Putamen (tissue), 1 donor: ENCODE data around the gene C10orf90.
"Not testable (repeated sequence)": the region's sequence is repeated elsewhere in the genome, so short reads cannot be mapped to it uniquely, and the experiment has no call there.

ENCODE experiments used
- DNase-seq: peaks from one replicate; pipeline ENCODE4 v3.0.0-alpha.2; 2016; ENCODE audit warnings: low spot score

C10orf90 gene

DNA sequence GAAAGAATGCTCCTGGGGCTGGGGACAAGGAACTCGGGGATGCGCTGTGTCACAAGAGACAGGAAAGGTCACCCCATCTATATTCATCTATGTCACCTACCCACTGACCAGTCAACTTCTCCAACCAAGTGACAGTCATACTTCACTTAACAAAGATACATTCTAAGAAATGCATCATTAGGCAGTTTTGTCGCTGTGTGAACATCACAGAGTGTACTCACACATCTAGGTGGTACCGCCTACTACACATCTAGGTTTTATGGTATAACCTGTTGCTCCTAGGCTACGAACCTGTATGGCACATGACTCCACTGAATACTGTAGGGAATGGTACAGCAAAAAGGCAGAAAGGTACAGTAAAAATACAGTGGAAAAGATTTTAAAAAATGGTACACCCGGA is 278.4 kb downstream of the C10orf90 start:
- DNase-seq: no peak

DNA sequence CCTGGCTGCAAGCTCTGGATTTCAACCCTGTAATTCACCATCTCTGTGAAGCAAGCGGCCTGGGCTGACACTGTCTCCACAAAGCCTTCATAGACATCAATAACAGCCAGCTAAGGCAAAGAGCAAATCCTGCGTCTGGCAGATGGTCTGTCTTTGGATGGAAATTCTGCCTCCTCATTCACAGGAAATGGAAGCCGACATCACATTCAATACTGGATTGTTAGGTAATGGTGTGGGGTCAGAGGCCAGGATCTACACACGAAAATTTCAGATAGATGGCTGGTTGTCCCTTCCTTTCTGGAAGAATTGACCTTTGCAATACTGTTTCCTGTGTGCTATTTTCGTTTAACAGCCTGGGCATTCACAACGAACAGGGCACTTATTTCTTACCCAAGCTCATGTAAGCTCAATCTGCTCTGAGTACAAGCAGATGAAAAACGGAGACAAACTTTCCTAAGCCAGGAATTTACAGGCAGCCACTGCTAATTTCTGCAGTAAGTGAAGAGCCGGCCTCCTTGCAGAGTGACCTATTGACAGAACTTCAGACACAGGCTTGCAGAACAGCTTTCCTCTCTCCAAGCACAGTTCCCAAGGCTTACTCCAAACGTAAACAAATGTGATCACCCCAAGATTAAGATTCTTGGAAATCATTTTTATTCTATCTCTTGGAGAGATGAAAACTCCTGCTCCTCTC is 279.2 kb downstream of the C10orf90 start:
- DNase-seq: no peak

DNA sequence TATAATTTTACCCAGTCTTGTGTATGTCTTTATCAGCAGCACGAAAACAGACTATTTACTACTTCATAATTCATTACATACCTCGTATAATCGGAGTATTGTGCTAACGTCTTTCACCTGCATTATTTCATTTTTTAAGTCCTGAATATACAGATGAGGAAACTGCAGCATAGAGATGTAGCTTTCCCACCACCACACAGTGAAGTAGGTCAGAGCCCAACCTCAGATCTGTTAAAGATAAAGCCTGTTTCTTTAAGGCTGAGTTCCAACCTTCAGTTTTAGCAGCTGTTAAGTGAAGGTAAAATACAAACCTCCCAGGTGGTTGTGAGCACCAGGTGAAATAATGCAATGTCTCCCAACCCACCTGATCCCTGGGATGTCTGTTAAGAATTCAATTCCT is 280.2 kb downstream of the C10orf90 start:
- DNase-seq: no peak

DNA sequence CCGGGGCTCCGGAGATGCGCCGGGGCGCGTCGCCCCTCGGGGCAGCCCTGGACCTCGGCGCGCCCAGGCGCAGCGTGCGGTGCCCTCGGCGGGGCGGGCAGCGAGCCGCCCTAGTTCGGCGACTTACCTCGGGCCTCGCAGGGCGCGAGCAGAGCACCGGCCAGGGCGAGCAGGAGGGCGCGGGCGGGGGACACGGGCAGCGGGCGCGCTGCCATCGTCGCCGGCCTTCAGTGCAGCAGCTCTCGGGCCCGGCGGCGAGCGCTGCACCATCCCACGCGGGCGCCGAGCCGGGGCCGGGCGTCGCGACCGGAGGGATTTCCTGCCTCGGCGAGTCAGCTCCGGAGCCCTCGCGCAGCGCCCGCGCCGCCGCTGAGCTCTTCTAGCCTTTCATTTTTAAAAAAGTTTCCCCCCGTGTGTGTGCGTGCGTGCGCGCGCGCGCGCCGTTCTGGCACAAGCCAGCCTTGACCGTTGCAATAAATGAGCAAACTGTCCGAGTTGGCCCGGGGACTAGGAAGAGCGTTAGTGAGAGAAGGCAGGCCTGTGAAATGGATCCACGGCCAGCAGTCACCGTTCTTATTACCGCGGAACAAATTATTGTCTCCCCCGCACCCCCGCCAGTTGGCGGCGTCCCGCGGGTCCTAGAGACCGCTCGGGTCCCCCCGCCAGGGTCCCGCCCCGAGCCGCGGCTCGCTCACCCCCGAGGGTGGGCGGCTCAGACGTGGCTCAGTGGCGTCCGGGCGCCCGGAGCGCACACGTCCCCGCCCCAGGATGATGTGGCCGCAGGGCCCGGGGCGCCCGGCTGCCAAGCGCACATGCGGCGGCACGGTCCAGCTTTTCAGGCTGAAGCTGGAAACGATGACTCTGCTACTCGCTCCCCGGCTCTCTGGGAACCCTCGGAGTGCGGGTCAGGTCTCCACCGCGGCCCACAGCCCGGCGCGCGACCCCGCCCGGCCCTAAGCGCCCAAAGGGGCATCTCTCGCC is 282.3 kb downstream of the C10orf90 start, which contains the start of gene ADAM12:
Gene ADAM12, minus strand, starts transcription at position 547 of the 981 bp plus-strand sequence. Its CDS starts 332 bp downstream, at position 215.
- DNase-seq: peak; percentile 41

DNA sequence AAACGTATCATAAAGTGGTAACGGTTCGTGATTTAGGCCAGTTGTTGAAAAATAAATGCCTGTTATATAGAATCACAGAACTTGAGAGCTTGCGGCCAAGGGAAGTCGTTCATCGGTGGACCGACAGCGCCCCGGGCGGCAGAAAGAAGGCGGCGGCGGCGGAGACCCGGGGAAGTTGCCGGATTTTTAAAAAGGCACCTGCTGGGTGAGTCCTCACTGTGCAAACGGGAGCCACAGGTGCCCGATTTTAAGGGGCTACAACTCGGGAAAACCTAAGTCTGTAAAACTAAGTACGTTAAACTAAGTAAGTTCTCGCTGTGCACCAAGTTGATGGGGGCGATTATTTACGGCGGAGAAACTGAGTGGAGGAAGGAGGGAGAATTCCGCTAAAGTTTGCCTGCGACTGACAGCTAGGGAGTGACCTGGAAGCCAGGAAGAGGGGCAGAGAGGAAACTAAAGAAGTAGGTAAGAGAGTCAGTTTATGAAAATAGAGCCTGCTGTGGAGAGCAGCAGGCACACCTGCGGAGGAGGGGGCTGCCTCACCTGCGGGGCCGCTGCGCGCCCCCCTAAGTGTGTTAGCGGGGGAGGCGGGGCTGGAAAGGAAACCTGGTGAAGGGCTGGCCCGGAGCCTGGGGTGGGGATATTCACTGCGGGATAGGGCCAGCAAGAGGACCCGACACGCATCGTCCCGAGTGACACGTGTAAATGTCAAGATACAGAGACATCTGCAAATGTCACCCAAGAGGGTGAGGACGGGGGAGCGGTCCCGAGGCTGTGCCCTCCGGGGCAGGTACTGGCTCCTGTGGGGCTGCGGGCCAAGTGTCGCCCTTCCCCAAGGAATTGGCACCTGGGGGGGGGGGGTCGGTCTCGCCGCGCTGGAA is 283.2 kb downstream of the C10orf90 start:
- peak; percentile 63 for DNase-seq

DNA sequence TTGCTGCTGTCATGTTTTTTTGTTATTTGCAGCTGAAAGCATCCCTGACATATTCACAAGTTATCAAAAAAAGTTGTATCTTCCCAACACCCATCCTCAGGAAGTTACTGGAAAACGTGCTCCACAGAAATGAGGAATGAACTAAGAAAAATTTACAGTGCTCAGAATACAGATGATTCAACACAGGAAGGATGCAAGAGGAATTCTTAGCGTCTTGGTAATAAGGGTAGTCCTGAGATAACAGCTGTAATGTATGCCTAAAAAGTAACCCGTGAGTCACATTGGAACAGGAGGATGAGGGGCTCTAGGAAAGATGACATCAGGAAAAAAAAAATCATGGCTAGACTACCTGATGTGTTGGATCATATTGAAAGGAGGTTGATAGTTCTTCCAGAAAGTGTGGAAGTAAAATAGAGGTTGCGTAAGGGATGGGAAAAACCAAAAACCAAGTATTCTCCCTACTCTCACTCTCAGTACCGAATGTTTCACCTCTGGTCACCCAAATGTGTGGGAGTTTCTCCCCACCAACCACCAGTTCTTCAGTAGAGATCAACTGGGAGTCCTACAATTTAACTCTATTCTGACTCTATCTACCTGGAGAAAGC is 286.1 kb downstream of the C10orf90 start:
- DNase-seq: no peak

DNA sequence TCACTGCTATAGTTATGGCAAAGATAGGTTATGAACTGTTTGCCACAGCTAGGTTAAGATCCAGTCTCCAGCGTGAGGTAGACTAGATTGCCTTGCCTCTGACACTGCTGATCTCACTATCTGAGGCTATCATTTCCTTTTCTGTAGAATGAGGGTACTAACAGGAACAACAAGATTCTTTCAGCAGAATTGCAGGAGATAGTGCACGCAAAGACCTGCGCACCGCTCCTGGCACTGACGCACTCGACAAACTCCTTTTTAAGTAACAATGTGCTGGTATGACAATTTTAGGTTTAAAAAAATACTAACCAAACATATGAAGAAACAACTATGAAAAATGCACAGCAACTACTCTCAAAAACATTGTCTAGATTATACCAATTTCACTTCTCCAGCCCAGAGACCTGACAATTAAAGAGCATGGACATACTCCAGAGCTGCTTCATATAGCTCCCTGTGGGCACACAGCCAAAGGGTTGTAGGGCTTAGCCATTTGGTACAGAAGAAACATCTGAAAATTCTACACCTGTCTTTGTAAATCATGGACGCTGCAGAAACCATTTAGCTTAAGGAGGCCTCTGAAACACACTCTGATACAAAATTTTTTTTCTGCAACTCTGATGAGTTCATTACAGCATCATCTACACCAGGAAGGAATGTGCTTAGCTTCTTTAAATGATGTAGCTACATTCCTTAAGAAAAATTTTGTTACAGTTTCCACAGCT is 290.0 kb downstream of the C10orf90 start:
- DNase-seq: no peak

DNA sequence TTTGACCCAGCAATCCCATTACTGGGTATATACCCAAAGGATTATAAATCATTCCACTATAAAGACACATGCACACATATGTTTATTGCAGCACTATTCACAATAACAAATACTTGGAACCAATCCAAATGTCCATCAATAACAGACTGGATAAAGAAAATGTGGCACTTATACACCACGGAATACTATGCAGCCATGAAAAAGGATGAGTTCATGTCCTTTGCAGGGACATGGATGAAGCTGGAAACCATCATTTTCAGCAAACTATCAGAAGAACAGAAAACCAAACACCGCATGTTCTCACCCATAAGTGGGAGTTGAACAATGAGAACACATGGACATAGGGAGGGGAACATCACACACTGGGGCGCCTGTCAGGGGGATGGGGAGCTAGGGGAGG is 291.3 kb downstream of the C10orf90 start:
- not testable (repeated sequence) for DNase-seq

DNA sequence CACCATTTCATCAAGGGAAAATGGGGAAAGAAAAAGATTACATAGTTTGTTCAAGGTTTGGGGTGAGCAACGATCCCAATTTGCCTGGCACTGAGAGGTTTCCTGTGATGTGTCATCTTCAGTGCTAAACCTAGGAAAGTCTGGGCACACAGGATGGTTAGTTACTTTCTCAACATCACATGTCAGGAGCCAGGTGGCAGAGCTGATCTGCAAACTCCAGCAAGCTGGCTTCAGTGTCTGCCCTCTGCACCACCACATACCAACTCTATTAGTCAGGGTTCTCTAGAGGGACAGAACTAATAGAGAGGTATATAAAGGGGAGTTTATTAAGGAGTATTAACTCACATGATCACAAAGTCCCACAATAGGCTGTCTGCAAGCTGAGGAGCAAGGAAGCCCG is 293.5 kb downstream of the C10orf90 start:
- no peak for DNase-seq

DNA sequence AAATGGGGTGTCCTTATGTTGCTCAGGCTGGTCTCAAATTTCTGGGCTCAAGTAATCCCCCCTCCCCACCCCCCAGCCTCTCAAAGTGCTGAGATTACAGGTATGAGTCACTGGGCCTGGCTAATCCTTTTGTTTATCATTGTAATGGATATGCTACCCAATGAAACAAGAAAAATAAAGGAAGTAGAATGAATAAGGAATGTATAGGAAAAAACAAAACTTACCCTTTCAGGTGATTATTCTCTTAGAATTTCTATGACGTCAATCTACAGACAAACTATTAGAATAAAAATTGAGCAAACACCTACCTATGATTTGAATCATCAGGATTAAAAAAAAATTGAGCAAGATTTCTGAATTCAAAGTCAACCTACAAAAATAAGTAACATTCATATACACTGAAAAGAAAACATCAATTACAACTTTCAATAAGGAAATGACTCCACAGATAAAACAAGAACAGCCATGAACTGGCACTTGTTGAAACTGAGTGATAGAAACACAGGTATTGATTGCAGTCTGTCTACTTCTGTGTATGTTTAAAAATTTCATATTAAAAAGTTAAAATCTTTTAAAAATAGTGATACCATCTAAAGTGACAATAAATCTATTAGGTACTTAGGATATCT is 294.5 kb downstream of the C10orf90 start:
- no peak for DNase-seq

DNA sequence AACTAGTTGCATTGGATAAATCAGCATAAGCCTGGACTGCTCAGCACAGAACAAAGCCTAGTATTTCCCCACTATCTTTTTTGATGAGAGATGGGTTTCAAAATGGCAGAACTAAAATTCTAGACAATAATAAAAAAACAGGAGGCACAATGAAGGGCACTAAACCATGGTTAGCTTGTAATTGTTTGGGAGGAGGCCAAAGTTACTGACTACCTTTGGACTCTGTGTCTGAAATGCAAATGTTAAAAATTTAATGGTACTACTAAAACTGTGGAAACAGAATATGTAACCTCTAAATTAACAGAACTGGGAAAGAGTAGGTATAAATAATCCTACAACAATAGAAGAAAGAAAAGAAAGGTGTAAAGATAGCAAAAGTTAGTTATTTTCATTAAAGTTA is 295.2 kb downstream of the C10orf90 start:
- no peak for DNase-seq
